ENCODE results near the gene PPP1R27.
"Not testable (repeated sequence)": the region's sequence is repeated elsewhere in the genome, so short reads cannot be mapped to it uniquely, and the experiment has no call there.

The PPP1R27 gene

DNA sequence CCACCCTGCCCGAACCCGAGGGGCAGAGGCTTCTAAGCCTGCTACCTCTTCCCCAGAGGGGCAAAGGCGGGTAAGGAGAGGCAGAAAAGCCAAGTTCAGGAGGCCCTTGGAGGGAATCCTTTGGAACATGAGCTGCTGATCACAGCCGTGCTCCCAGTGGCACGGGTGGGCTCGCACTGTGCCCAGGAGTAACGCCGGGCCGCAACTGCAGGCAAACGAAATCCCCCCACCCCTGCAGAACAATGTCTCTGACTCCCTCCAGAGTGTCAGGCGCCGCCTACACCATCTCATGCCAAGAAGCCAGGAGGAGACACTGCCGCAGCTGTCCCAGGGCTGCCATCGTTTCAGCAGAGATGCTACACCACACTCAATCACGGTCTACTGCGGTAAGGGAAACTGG is 16.6 kb upstream of the PPP1R27 start:
- Mint-ChIP-seq H3K27ac (no peak overlapping the region), H3K9me3 (no peaks in the 10 kb centered on the region), H3K4me1 (peaks cover 5% of the 10 kb centered on the region)

DNA sequence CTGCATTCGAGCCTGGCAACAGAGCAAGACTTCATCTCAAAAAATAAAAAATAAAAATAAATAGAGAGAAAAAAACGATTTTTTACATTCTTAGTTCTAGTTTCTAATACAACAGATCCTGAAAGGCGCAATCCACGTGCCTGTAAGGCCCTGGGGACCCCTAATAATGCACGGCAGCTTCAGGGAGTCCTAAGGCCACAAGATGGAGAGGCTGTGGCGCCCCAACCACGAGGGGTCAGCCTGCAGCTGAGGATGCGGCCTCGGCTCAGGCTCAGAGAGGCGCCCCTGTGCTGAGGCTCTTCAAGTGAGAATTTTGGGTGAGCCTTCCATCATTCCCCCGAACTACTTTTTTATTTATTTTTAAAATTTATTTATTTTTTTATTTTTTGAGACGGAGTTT is 14.6 kb upstream of the PPP1R27 start:
- H3K9me3 Mint-ChIP-seq, result no peaks in the 10 kb centered on the region
- no peak for ATAC-seq
- peaks cover 5% of the 10 kb centered on the region for H3K4me1 Mint-ChIP-seq
- H3K27ac Mint-ChIP-seq, result no peak overlapping the region
- no peak overlapping the region for H3K4me3 Mint-ChIP-seq
- H3K36me3 Mint-ChIP-seq, result peaks cover 54% of the 10 kb centered on the region
- H3K27me3 Mint-ChIP-seq, result no peaks in the 10 kb centered on the region

More for the DNA sequence above, 16.6 kb upstream of the PPP1R27 start:
- Mint-ChIP-seq H3K36me3 (peaks cover 52% of the 10 kb centered on the region), H3K4me3 (no peak overlapping the region), H3K27me3 (no peaks in the 10 kb centered on the region)
- ATAC-seq, result no peak

DNA sequence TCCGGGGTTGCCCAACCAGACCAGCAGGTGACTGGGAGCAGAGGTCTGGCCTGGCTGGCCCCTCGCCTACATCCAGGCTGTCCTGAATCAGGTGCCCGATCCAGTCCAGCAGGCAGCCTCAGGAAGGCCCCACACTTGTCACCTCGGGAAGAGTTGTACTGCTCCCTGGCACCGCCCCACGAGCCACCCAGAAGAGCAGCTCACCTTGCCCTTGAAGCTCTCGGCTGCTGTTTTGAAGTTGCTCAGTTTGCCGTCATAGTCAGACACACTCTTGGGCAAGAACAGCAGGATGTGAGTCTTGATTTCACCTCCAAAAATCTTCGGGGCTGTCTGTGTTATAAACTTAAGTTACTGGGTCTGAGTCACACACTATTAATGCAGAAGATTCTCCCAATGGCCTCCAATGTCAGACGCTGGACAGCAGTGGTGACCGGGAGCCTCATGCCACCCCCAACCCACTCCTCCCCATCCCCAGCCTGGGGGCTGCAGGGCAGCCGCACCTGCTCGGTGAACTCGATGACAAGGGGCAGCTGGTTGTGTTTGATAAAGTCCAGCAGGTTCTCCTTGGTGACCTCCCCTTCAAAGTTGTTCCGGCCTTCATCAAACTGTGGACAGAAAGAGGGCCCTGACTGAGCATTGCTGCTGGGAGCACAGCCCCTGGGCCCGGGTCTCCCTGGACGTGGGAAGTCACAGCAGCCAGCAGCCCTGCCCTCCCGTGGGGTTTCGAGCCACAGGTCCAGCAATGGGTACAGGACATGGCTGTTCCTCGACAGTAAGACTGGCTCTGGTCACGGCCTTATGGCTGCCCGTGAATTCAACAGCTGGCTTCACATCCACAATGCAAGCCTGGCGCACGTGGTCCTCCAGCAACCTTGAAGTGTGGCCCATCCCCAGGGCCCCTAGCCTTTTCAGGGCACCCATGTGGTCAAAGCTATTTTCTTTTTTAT is 12.2 kb upstream of the PPP1R27 start:
- no peak overlapping the region for H3K4me3 Mint-ChIP-seq
- no peak for ATAC-seq
- peaks cover 54% of the 10 kb centered on the region for H3K36me3 Mint-ChIP-seq
- no peaks in the 10 kb centered on the region for H3K27me3 Mint-ChIP-seq
- H3K9me3 Mint-ChIP-seq, result no peaks in the 10 kb centered on the region
- no peaks in the 10 kb centered on the region for H3K4me1 Mint-ChIP-seq
- H3K27ac Mint-ChIP-seq, result no peak overlapping the region

DNA sequence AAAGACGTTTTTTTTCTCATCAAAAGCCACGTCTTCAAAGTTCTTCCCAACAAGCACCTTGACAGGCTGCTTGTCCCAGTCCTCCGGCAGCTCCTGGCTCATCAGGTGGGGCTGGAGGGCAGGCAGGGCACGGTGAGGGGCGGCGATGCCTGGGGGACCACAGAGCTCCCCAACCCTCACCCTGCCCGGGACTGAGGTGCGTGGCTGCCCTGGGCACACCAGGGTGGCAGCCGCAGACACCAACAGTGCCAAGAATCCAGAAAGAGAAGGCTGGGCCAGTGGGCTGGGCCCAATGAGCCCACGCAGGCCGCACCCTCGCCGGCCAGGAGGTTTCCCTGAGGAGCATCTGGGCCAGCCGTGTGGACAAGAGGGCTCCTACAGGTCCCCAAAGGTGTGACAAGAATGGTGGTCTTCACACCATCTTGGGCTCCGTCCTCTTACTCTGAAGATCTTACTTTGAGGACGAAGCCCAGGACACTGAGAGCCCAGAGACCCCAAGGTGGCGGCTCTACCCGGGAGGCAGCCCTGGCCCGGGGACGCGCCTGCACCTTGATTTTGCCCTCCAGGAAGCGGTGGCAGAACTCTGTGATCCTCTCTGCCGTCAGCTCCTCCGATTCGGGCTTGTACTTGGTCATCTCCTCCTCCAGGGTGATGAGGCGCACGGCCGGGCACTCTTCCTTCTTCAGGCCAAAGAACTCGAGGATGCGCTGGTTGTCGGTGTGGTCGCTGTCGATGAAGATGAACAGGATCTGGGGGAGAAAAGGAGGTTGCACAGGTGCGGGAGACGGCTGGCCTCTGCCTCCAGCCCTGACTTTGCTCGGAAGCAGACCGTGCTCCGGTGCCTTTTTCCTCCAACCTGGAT is 11.3 kb upstream of the PPP1R27 start:
- no peak for ATAC-seq
- Mint-ChIP-seq H3K36me3 (peaks cover 45% of the 10 kb centered on the region), H3K9me3 (no peaks in the 10 kb centered on the region), H3K4me3 (no peak overlapping the region), H3K4me1 (no peaks in the 10 kb centered on the region), H3K27ac (no peak overlapping the region), H3K27me3 (no peaks in the 10 kb centered on the region)

DNA sequence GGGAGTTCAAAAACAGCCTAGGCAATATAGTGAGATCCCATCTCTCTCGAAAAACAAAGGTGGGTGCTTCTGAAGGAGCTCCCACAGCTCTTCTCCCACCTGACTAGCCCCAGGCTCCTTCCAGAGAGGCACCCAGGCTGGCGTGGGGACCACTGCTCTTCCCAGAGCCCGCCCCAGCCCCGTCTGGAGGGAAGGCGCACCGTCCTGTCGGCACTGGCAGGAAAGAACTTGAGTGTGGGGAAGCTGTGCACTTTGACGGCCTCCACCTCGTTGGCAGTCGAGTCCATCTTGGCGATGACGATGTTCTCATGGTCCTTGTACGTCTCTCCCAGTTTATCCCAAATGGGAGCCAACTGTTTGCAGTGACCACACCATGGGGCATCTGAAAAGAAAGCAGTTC is 10.5 kb upstream of the PPP1R27 start:
- no peak overlapping the region for H3K4me3 Mint-ChIP-seq
- no peaks in the 10 kb centered on the region for H3K27me3 Mint-ChIP-seq
- H3K27ac Mint-ChIP-seq, result no peak overlapping the region
- H3K4me1 Mint-ChIP-seq, result no peaks in the 10 kb centered on the region
- no peak for ATAC-seq
- H3K36me3 Mint-ChIP-seq, result peaks cover 44% of the 10 kb centered on the region
- H3K9me3 Mint-ChIP-seq, result no peaks in the 10 kb centered on the region

DNA sequence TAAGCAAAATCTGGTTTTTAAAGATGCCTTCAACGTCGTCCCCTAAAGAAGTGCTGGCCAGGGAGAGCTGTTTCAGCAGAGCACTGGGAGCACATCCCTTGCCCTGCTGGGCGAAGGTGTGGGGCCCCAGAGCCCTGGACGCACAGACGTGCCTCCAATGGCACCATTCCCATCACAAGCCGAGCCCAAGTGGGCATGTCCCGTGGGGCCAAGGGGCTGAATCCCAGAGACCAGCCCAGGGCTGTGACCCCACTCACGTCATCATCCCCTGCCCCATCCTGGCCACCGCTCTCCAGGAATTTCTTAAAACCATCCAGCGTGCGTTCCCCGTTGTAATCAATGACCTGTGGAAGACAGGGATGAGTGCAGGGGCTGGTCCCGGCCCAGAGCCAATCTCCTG is 10.0 kb upstream of the PPP1R27 start:
- Mint-ChIP-seq H3K36me3 (peaks cover 44% of the 10 kb centered on the region), H3K4me1 (no peaks in the 10 kb centered on the region), H3K27me3 (no peaks in the 10 kb centered on the region), H3K9me3 (no peaks in the 10 kb centered on the region), H3K4me3 (no peak overlapping the region), H3K27ac (no peak overlapping the region)
- no peak for ATAC-seq

DNA sequence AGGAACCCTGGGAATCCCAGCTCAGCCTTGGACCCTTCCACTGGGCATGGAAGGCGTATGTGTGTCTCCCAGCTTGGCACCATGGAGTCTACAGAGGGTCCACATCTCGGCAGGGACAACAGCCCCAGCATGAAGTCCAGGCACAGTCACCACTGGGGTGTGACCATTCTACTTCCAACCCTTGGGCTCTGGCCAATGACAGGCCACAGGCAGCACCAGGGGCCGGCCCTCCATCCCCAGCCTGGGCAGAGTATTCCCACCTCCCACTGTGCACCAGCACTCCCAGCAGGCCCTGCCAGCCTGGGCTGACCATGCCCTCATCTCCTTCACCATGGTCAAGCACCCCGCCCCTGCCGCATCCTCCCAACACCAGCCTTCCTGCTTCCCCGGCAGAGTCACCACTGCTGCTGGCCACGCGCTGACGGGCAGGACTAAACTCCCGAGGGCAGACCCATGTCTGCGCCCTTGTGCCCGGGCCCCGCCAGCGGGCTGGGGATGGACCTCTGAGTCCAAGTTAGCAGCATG is 9.5 kb upstream of the PPP1R27 start:
- H3K4me3 Mint-ChIP-seq, result peak overlapping the region; percentile 5
- H3K4me1 Mint-ChIP-seq, result no peaks in the 10 kb centered on the region
- no peak for ATAC-seq
- H3K27me3 Mint-ChIP-seq, result no peaks in the 10 kb centered on the region
- no peak overlapping the region for H3K27ac Mint-ChIP-seq
- peaks cover 44% of the 10 kb centered on the region for H3K36me3 Mint-ChIP-seq
- H3K9me3 Mint-ChIP-seq, result no peaks in the 10 kb centered on the region

DNA sequence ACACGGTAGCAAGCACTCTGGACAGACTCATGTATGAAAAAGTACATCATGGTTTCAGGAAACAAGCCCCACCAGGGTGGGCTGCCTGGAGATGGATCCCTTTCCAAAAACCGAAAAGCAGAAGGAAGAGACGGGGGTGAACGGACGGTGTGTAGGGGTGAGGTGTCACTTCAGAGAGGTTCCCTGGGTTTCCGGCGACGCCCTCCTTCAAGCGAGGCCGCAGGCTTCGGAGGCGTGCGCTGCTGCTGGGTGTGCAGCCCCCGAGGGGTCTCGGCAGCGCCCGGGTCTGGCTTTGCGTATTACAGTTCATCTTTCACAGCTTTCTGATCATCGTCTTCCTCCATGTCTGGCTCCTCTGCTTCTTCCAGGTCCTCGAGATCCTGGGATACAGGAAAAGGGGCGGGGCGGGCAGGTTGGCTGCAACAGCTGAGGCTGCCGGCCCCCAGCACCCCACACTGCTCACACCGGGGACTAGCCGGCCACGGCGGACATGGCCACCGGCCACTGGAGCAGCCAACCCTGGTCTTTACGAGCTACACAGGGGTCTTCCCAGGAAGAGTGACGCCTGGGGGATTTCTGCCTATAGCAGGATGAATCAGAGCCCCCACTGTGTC is 9.0 kb upstream of the PPP1R27 start:
- ATAC-seq, result no peak
- H3K4me3 Mint-ChIP-seq, result no peak overlapping the region
- H3K4me1 Mint-ChIP-seq, result no peaks in the 10 kb centered on the region
- H3K9me3 Mint-ChIP-seq, result no peaks in the 10 kb centered on the region
- H3K27me3 Mint-ChIP-seq, result no peaks in the 10 kb centered on the region
- H3K36me3 Mint-ChIP-seq, result peaks cover 44% of the 10 kb centered on the region
- H3K27ac Mint-ChIP-seq, result no peak overlapping the region

DNA sequence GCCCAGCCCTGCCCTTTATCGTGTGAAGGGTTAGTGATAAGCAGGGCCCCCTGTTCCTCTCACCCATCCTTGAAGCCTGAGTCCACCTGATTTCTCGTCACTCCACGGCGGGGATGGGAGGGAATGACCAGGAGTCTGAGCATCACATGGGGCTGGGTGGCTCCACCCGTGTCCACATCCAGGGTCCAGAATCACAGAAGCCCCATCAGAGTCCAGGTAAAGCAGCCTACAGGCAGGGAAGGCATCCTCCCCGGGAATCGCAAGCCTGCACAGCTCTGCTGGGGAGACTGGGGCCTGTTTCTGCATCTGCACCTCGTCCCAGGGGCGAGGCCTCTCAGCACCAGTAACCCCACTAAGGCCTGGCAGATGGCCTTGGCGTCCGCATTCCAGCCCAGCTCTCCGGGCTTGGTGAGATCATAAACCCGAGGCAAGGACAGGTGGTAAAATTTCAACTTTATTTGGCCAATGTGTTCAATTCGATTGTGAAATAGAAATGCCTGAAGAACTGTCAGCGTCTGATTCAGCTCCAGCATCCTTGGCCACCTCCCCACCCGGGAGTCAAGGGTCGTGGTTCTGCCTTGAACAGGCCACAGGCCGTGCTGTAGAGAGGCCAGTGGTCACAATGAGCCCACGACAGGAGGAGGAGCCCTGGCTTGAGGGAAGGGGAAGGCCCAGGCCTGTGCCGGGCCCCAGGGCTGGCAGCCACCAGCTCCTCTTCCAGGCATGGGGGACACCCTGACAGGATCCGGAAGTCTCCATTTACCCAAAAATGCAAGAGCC is 8.1 kb upstream of the PPP1R27 start:
- no peak for ATAC-seq
- Mint-ChIP-seq H3K4me3 (no peak overlapping the region), H3K27me3 (no peaks in the 10 kb centered on the region), H3K36me3 (peaks cover 39% of the 10 kb centered on the region), H3K9me3 (no peaks in the 10 kb centered on the region), H3K4me1 (no peaks in the 10 kb centered on the region), H3K27ac (no peak overlapping the region)

DNA sequence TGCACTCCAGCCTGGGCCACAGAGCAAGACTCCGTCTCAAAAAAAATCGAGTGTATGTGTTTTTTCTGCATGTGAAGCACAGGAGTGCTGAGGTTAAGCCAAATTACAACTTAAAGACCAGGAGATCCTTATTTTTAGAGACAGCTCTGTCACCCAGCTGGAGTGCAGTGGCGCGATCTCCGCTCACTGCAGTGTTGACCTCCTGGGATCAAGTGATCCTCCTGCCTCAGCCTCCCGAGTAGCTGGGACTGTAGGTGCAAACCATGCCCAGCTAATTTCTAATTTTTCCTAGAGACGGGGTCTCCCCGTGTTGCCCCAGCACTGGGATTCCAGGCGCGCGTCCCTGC is 7.5 kb upstream of the PPP1R27 start:
- Mint-ChIP-seq H3K27ac (no peak overlapping the region), H3K27me3 (no peaks in the 10 kb centered on the region), H3K36me3 (peaks cover 37% of the 10 kb centered on the region), H3K4me1 (no peaks in the 10 kb centered on the region), H3K9me3 (no peaks in the 10 kb centered on the region), H3K4me3 (no peak overlapping the region)
- no peak for ATAC-seq

DNA sequence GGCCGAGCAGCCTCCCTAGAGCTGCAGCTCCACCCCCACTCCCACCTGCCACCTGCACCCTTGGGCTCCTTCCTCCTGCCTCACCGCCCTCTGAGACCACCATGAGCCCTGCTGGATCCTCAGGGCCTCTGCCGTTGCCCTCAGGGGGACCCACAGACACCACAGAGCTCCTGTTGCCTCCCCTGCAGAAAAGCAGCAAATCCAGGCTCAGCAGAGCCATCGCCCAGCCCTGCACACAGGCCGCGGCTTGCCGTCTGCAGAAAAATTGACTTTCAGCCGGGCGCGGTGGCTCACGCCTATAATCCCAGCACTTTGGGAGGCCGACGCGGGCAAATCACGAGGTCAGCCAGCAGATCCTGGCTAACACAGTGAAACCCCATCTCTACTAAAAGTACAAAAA is 7.0 kb upstream of the PPP1R27 start:
- H3K4me3 Mint-ChIP-seq, result no peak overlapping the region
- no peak overlapping the region for H3K27ac Mint-ChIP-seq
- ATAC-seq, result no peak
- no peaks in the 10 kb centered on the region for H3K4me1 Mint-ChIP-seq
- peaks cover 37% of the 10 kb centered on the region for H3K36me3 Mint-ChIP-seq
- H3K27me3 Mint-ChIP-seq, result no peaks in the 10 kb centered on the region
- no peaks in the 10 kb centered on the region for H3K9me3 Mint-ChIP-seq

DNA sequence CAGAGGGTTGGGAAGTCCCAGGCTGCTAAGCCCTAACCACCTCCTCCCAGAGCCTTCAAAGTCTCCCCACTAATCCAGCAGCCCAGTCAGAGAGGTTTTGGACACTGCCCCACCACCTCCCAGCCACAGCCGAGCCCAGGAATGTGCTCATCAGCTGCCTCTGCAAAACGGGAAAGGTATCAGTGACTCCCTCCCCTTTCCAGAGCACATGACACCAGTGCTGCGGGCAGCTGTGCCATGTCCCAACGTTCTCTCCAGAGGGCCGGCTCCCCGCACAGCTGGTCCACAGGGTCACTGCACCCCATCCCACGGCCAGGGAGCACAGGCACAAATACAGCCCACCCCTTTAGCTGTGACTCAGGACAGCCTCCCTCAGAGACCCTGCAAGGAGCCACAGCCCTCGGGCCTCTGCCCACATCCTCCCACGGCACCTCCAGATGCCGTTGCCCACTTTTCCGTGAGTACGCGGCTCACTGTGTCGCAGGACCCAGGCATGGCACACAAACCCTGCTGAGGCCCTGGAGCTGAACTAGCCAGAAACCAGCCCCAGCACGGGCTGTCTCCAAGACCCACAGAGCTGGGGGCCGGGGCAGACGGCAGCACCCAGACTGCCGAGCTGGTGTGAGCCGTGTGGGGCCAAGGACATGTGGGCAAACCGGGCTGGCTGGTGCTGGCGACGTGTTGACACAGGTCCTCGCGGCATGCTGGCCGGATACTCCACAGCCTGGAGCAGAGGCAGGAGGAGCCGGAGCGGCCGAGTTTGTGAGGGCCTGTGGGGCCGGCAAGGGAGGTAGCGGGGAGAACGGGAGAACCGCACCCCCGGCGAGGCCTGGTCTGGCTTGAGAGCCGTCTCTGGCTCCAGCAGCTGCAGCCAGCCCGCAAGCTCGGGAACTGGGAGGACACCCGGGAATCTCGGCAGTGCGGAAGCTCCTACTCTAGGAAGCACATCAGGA is 6.3 kb upstream of the PPP1R27 start:
- no peak overlapping the region for H3K27ac Mint-ChIP-seq
- no peaks in the 10 kb centered on the region for H3K9me3 Mint-ChIP-seq
- no peak overlapping the region for H3K4me3 Mint-ChIP-seq
- peaks cover 32% of the 10 kb centered on the region for H3K36me3 Mint-ChIP-seq
- H3K27me3 Mint-ChIP-seq, result no peaks in the 10 kb centered on the region
- ATAC-seq, result no peak
- peaks cover 2% of the 10 kb centered on the region for H3K4me1 Mint-ChIP-seq

DNA sequence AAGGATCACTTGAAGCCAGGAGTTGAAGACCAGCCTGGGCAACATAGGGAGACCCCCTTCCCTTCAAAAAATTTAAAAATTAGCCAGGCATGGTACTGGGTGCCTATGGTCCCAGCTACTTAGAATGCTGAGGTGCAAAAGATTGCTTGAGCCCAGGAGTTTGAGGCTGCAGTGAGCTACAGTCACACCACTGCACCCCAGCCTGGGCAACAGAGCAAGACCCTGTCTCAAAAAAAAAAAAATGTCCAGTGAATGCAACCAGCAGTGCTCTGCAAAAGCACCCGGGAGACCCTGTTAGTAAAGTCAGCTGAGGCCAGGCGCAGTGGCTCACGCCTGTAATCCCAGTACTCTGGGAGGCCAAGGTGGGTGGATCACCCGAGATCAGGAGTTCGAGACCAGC is 5.2 kb upstream of the PPP1R27 start:
- ATAC-seq, H3K4me3 Mint-ChIP-seq, H3K27me3 Mint-ChIP-seq, H3K27ac Mint-ChIP-seq, H3K4me1 Mint-ChIP-seq, H3K9me3 Mint-ChIP-seq: not testable (repeated sequence)
- H3K36me3 Mint-ChIP-seq, result peaks cover 26% of the 10 kb centered on the region

DNA sequence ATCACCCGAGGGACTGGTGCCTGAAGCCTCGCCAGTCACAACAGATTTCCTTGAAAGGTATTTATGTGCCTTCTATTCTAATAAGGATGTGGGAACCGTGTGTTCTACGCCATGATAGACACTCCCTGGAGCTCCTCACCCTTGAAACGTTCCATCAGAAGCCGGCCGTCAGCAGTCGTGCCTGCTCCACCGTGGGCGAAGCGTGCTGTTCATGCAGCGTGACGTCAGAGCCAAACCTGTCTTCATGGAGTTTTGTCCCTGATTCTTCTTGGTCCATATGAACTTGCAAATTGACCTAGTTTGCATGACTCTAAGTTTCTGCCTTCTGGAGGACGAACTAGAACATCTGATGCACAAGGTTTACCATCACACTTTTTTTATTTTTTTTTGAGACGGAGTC is 4.5 kb upstream of the PPP1R27 start:
- H3K4me1 Mint-ChIP-seq, result peaks cover 7% of the 10 kb centered on the region
- ATAC-seq, result no peak
- H3K4me3 Mint-ChIP-seq, result no peak overlapping the region

More for the DNA sequence above, 4.5 kb upstream of the PPP1R27 start:
- peaks cover 19% of the 10 kb centered on the region for H3K36me3 Mint-ChIP-seq
- H3K27ac Mint-ChIP-seq, result no peak overlapping the region
- no peaks in the 10 kb centered on the region for H3K27me3 Mint-ChIP-seq
- H3K9me3 Mint-ChIP-seq, result no peaks in the 10 kb centered on the region

All from stimulated activated memory B cell treated with anti-CD40 and anti-IgM and Interleukin-4, amounts not matched to agents 10 μg/mL and 1 μg/mL and 100 μg/mL, for 72 hours (primary cell).